Fibroblast of villous mesenchyme (primary cell): ENCODE results near the gene ARID4A. TPM values are rescaled to one million over a fixed set of nuclear protein-coding genes. Genes with fewer than 3 reads are reported as not detected.

Source experiments
- DNase-seq: peaks from one replicate; pipeline ENCODE4 v3.0.0-alpha.2; 2010; ENCODE audit warnings: low read depth
- H3K4me3 ChIP-seq: 2 replicates; pipeline ENCODE4 v1.5.1; 2011; ENCODE audit warnings: low read depth, mild to moderate bottlenecking, low read length
- total RNA-seq: library from RNA; depleted of rRNA; stranded (reverse); fragments of >200 nt; gene quantifications from 2 replicates; pipeline ENCODE4 v1.2.3, GENCODE V29; 2012
- TF ChIP-seq, protein P1 (sequence below): IDR thresholded peaks from 2 replicates; pipeline ENCODE4 v1.5.1; 2012; ENCODE audit warnings: low read depth, mild to moderate bottlenecking, low read length; ENCODE audit not compliant: insufficient read depth

ARID4A gene
- total RNA-seq, 1 donor = 10.8 TPM

DNA sequence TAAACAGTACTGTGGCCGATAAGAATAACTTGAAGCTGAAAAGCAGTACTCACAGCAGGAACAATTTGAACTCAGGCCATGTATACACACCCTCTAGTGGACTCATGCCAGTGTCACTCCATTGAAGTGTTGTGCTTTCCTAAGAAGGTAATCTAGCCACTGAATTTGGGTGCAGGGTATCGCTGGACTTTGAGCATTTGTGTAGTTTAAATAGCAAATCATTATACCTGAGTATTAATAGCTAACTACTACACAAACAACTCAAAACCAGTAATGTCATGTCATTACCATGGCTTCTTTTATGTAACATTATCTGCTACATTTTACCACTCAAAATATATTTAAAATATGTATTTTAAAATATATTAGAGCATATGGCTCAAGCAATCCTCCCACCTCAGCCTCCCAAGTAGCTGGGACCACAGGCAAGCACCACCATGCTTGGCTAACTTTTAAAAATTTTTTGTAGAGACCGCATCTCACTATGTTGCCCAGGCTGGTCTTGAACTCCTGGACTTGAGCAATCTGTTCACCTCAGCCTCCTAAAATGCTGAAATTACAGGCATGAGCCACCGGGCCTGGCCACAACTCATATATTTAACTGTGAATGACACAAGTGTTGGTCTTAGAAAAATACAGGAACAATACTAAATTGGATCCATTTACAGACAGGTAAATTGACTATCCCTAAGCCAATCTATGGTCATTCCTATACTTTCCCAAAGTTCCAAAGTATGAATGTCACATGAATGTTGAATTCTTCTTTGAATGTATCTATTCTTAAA is 25.6 kb upstream of the ARID4A start:
- no peak overlapping the region for H3K4me3 ChIP-seq
- DNase-seq = no peak
- TF ChIP-seq, protein P1, sequence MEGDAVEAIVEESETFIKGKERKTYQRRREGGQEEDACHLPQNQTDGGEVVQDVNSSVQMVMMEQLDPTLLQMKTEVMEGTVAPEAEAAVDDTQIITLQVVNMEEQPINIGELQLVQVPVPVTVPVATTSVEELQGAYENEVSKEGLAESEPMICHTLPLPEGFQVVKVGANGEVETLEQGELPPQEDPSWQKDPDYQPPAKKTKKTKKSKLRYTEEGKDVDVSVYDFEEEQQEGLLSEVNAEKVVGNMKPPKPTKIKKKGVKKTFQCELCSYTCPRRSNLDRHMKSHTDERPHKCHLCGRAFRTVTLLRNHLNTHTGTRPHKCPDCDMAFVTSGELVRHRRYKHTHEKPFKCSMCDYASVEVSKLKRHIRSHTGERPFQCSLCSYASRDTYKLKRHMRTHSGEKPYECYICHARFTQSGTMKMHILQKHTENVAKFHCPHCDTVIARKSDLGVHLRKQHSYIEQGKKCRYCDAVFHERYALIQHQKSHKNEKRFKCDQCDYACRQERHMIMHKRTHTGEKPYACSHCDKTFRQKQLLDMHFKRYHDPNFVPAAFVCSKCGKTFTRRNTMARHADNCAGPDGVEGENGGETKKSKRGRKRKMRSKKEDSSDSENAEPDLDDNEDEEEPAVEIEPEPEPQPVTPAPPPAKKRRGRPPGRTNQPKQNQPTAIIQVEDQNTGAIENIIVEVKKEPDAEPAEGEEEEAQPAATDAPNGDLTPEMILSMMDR = peak; percentile 20

DNA sequence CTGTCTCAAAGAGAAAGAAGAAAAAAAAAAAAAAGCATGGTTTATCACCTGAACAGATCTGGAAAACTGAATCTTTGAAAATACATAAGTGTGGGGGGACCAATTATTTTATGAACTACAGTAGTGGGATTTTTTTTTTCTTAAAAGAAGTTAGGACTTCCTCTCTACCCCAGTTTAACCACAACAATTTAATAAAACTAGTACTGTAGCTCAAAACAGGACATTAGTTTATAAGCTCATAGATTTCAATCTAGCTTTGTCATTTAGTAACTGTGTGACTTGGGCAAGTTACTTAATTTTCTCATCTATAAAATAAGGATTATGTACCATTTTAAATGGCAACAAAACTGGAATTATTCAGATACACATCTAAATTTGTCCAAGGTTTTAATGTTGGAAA is 23.5 kb upstream of the ARID4A start:
- H3K4me3 ChIP-seq = no peak overlapping the region
- DNase-seq = no peak
- TF ChIP-seq, protein P1 = no peak

DNA sequence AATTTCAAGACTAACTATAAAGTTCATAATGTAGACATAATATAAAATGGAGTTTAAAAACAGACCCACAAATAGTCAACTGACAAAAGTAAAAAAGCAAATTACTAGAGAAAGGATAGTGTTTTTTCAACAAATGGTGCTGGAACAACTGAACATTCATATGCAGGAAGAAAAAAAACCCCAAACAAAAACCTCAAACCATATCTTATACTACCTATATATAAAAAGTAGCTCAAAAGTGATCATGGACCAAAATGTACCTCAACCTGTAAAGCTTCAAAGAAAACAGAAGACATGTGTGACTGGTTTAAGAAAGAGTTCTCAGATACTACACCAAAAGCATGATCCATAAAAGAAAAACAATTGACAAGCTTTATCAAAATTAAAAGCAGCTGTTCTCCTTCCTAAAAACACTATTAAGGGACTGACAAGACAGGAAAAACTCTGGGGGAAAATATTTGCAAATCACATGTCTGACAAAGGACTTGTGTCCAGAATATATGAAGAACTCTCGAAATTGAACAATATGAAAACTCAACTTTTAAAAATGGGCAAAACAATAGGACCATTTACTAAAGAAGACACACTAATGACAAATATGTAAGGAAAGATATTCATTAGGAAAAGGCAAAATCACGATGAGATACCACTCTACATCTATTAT is 22.7 kb upstream of the ARID4A start:
- no peak overlapping the region for H3K4me3 ChIP-seq
- TF ChIP-seq, protein P1 = no peak
- DNase-seq = no peak

DNA sequence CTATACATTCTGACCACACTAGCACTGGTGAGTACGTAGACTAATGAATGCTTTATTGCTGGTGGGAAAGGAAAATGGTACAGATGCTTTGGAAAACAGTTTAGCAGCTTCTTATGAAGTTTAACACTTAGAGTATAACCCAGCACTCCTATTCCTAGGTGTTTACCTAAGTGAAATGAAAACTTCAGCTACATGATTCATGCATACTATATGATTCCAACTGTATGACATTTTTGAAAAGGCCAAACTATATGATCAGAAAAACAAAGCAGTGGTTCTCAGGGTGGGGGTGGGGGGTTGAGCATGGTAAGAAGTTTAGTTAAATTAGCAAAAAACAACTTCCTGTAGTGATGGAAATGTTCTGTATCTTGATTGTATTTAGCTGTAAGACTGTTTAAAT is 22.1 kb upstream of the ARID4A start:
- H3K4me3 ChIP-seq = no peak overlapping the region
- TF ChIP-seq, protein P1 = no peak
- no peak for DNase-seq

DNA sequence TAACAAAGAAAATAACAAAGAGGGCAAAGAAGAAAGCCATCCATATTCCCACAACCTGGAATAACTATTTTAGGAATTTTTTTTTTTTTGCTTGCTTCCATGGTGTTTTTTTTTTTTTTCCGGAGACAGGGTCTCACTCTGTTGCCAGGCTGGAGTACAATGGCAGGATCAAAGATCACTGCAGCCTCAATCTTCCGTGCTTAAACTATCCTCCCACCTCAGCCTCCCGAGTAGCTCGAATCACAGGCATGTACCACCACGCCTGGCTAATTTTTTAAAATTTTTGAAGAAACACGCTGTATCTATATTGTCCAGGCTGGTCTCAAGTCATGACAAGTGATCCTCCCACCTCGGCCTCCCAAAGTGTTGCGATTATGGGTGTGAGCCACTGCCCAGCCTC is 20.2 kb upstream of the ARID4A start:
- TF ChIP-seq, protein P1 = no peak
- no peak for DNase-seq
- no peak overlapping the region for H3K4me3 ChIP-seq

DNA sequence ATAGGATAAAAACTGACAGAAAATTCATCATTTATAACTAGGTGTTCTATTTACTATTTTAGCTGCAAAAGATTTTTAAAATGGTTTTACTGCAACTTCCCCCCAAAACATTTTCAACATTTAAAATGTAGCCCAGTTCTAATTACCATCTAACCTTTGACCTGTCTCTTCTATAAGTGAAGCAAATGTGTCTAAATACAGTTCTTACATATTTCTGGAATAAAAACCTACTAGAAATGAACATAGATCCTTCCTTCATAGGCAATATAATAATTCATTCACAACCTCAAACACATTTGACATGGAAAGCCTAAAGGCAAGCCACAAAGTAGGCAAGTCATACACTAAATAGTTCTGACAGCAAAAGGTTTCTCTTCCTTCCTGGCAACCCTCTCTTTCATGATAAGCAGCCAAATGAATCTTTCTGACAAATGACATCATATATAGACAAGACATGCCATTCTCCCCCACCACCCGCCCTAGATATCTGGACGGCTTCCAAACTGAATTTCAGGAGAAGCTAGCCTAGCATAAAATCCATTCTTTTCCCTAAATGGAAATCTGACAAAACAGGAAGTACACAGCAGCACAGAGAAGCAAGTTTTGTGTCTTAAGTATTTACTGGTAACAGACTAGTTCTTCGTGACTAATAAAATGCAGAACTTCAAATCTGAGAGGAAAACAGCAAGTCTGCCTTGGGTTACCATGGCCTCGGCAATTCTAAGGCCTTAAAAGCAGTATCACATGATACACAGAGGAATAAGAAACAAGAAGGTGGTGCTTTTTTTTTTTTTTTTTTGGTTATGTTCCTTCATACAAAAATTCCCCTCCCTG is 17.2 kb upstream of the ARID4A start:
- DNase-seq = peak; percentile 89
- TF ChIP-seq, protein P1 = no peak
- H3K4me3 ChIP-seq = peak overlapping the region; percentile 23
